Panc1 (cell line): Measurements from ENCODE around the gene UMAD1. TPM values are rescaled to one million over a fixed set of nuclear protein-coding genes. Genes with fewer than 3 reads are reported as not detected.

Experiments
- ATAC-seq: fragments of 200-7000 bp; cut with Tn5 transposase; 2 replicates; pipeline ENCODE4 v1.9.1; 2020; ENCODE audit warnings: mild to moderate bottlenecking, moderate library complexity
- BruUV-seq: library from RNA; stranded (reverse); fragments of 400-500 nt; replicated peaks from 2 replicates; lab custom pipeline; 2021; lab: Mats Ljungman, UMichigan
- CTCF ChIA-PET: fragments of 300-600 bp; sonication (Branson Sonifier 250); formaldehyde crosslinking; loops from one replicate; lab custom pipeline; 2022; ENCODE audit warnings: antibody characterized with exemption; lab: Charles Lee
- POLR2A ChIA-PET: fragments of 300-600 bp; sonication (Branson Sonifier 250); formaldehyde crosslinking; loops from one replicate; lab custom pipeline; 2022; ENCODE audit warnings: antibody characterized with exemption; lab: Charles Lee
- DNase-seq: peaks from one replicate; pipeline ENCODE4 v3.0.0-alpha.2; 2010; ENCODE audit warnings: low read depth, low spot score
- H3K27ac ChIP-seq: 2 replicates; pipeline ENCODE4 v1.5.1; 2011; ENCODE audit warnings: mild to moderate bottlenecking, low read length, inconsistent platforms
- H3K27me3 ChIP-seq: fragments of 200-500 bp; sonication (Bioruptor generic); 2 replicates; pipeline ENCODE4 v1.6.0; 2014; ENCODE audit warnings: low read length, inconsistent platforms; ENCODE audit not compliant: control insufficient read depth, insufficient read depth
- H3K36me3 ChIP-seq: fragments of 200-500 bp; sonication (Bioruptor generic); 2 replicates; pipeline ENCODE4 v1.5.1; 2014; ENCODE audit warnings: inconsistent platforms, mild to moderate bottlenecking, low read length, moderate library complexity; ENCODE audit not compliant: control insufficient read depth, insufficient read depth
- H3K4me1 ChIP-seq: 2 replicates; pipeline ENCODE4 v1.5.1; 2011; ENCODE audit warnings: inconsistent platforms, mild to moderate bottlenecking, low read length, moderate library complexity; ENCODE audit not compliant: control insufficient read depth, insufficient read depth
- H3K4me3 ChIP-seq, 2 experiments: 2 replicates each; pipeline ENCODE4 v1.5.1; 2011 to 2012; ENCODE audit warnings: low read depth in 2 of 2, low read length in 2 of 2, mild to moderate bottlenecking in 2 of 2, inconsistent platforms in 1 of 2, moderate library complexity in 1 of 2
- H3K9me3 ChIP-seq: fragments of 200-500 bp; sonication (Bioruptor generic); 2 replicates; pipeline ENCODE4 v1.5.1; 2014; ENCODE audit warnings: low read depth, mild to moderate bottlenecking, inconsistent platforms, low read length, moderate library complexity; ENCODE audit not compliant: control insufficient read depth, insufficient read depth
- CTCF ChIP-seq: fragments of 450-650 bp; IDR thresholded peaks from 2 replicates; pipeline ENCODE4 v1.5.1; 2017; ENCODE audit warnings: mild to moderate bottlenecking
- POLR2AphosphoS5 ChIP-seq: IDR thresholded peaks from 2 replicates; pipeline ENCODE4 v1.6.1; 2012; ENCODE audit warnings: mild to moderate bottlenecking, low read depth, low read length, moderate library complexity
- SIN3A ChIP-seq: IDR thresholded peaks from 2 replicates; pipeline ENCODE4 v1.6.1; 2012; ENCODE audit warnings: low read depth, mild to moderate bottlenecking, low read length, moderate library complexity, borderline replicate concordance; ENCODE audit not compliant: insufficient read depth
- TCF7L2 ChIP-seq: IDR thresholded peaks from 2 replicates; pipeline ENCODE4 v1.6.1; 2011; ENCODE audit warnings: mild to moderate bottlenecking, low read depth, low read length, inconsistent platforms
- in situ Hi-C: cut with HindIII; loops from 2 replicates; pipeline ENCODE4 v1.10.0; 2016; ENCODE audit warnings: low sequenced_read_pairs, low pct_unique_long_range_greater_than_20kb
- intact Hi-C: fragments of 100-400 bp; cut with micrococcal nuclease; formaldehyde crosslinking; loops from one replicate; pipeline ENCODE4 v1.10.0; 2022; ENCODE audit not compliant: unreplicated experiment
- total RNA-seq: library from RNA; stranded (reverse); gene quantifications from one replicate; pipeline ENCODE4 v1.2.1, GENCODE V29; 2021; ENCODE audit not compliant: unreplicated experiment
- TF ChIP-seq, protein P1 (sequence below), 2 experiments: IDR thresholded peaks; 2 replicates each; pipeline ENCODE4 v1.6.1; 2011 to 2012; ENCODE audit warnings: low read depth in 2 of 2, control low read depth in 1 of 2, low read length in 1 of 2, mild to moderate bottlenecking in 1 of 2, moderate library complexity in 1 of 2; ENCODE audit not compliant: insufficient read depth in 1 of 2

UMAD1 gene
- total RNA-seq, 1 experiment from 2014 or later: 19.9 TPM

GRCh38 chr7:7630626-7631329 lies 9.8 kb upstream of the UMAD1 start:
- ChIA-PET POLR2A (no interaction called here), CTCF (no interaction called here)
- intact Hi-C loops: no loop called here
- Histone ChIP-seq H3K4me1 (no peaks in the 10 kb centered on the region), H3K27ac (no peak overlapping the region), H3K36me3 (no peaks in the 10 kb centered on the region), H3K27me3 (no peaks in the 10 kb centered on the region), H3K4me3 (no peak overlapping the region), H3K9me3 (no peaks in the 10 kb centered on the region)
- TF ChIP-seq TCF7L2 (no peak), SIN3A (no peak), CTCF (no peak), POLR2AphosphoS5 (no peak)
- ATAC-seq (no peak), DNase-seq (no peak)
- no TSS peak for BruUV-seq
- in situ Hi-C loops: no loop called here

DNA sequence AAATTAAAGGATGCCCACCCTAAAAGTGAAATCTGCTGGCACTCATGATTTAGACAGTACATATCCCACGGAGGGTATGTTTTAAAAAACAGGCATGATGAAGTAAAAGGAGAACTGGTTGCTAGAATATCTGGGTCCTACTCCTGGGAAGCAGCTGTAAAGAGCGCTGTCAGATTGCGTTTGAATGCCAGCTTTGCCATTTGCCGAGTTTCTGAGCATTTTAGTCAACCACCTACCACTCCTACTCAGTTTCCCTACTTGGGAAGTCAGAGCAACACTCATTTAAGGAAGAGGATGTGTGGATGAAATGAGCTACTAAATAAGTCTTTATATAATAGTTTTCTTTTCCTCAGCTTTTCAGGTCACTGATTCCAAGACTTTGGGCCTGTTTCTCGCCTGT lies 1.1 kb upstream of the UMAD1 start:
- Histone ChIP-seq H3K4me3 (peak overlapping the region; percentile 85 to 90), H3K27me3 (no peaks in the 10 kb centered on the region), H3K9me3 (no peaks in the 10 kb centered on the region), H3K27ac (peak overlapping the region; percentile 97), H3K4me1 (peaks cover 19% of the 10 kb centered on the region), H3K36me3 (peaks cover 5% of the 10 kb centered on the region)
- CTCF ChIA-PET: no interaction called here
- no peak for TF ChIP-seq TCF7L2
- TF ChIP-seq SIN3A: no peak
- TF ChIP-seq CTCF: no peak
- TF ChIP-seq, protein P1, sequence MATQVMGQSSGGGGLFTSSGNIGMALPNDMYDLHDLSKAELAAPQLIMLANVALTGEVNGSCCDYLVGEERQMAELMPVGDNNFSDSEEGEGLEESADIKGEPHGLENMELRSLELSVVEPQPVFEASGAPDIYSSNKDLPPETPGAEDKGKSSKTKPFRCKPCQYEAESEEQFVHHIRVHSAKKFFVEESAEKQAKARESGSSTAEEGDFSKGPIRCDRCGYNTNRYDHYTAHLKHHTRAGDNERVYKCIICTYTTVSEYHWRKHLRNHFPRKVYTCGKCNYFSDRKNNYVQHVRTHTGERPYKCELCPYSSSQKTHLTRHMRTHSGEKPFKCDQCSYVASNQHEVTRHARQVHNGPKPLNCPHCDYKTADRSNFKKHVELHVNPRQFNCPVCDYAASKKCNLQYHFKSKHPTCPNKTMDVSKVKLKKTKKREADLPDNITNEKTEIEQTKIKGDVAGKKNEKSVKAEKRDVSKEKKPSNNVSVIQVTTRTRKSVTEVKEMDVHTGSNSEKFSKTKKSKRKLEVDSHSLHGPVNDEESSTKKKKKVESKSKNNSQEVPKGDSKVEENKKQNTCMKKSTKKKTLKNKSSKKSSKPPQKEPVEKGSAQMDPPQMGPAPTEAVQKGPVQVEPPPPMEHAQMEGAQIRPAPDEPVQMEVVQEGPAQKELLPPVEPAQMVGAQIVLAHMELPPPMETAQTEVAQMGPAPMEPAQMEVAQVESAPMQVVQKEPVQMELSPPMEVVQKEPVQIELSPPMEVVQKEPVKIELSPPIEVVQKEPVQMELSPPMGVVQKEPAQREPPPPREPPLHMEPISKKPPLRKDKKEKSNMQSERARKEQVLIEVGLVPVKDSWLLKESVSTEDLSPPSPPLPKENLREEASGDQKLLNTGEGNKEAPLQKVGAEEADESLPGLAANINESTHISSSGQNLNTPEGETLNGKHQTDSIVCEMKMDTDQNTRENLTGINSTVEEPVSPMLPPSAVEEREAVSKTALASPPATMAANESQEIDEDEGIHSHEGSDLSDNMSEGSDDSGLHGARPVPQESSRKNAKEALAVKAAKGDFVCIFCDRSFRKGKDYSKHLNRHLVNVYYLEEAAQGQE (IDR thresholded peaks at IDR 0.05; ENCODE audit: insufficient read depth in 1 of 2, low read depth in 2 of 2, low read length in 1 of 2): no peak
- no peak for TF ChIP-seq POLR2AphosphoS5
- BruUV-seq: TSS peak; percentile 92
- in situ Hi-C loops (no loop called here), intact Hi-C loops (no loop called here)
- POLR2A ChIA-PET: interaction anchor here (0.7 kb wide), 1 partner anchor 350 kb away, joined by 3 read pairs; no protein-coding TSS in a partner anchor
- no peak for ATAC-seq
- DNase-seq: no peak
